Activated CD8-positive, alpha-beta memory T cell treated with anti-CD3 and anti-CD28 coated beads for 4 hours (primary cell): ENCODE measurements around the gene SERHL2.
"Not testable (repeated sequence)": the region's sequence is repeated elsewhere in the genome, so short reads cannot be mapped to it uniquely, and the experiment has no call there.

Experiments
- DNase-seq, 2 donors: peaks; one replicate each; pipeline ENCODE4 v3.0.0-alpha.2; 2020; ENCODE audit warnings: low read depth in 2 of 2

The SERHL2 gene

GRCh38 chr22:42574046-42574445, 20.3 kb downstream of the SERHL2 start:
- not testable (repeated sequence) for DNase-seq

GRCh38 chr22:42574468-42574867, 20.7 kb downstream of the SERHL2 start:
- DNase-seq, result not testable (repeated sequence)

- DNase-seq, result not testable (repeated sequence)
Measured at GRCh38 chr22:42575996-42576574, 22.3 kb downstream of the SERHL2 start.

- not testable (repeated sequence) for DNase-seq
Measured at GRCh38 chr22:42577141-42577540, 23.4 kb downstream of the SERHL2 start.

GRCh38 chr22:42577623-42578240, 24.0 kb downstream of the SERHL2 start:
- DNase-seq, result no peak

- not testable (repeated sequence) for DNase-seq
Measured at GRCh38 chr22:42580040-42580439, 26.3 kb downstream of the SERHL2 start.

- DNase-seq, result not testable (repeated sequence)
Measured at GRCh38 chr22:42581194-42581761, 27.5 kb downstream of the SERHL2 start.

GRCh38 chr22:42581762-42582716, 28.3 kb downstream of the SERHL2 start:
- DNase-seq, result peak; percentile 68 to 69

- DNase-seq, result no peak
Measured at GRCh38 chr22:42582987-42583386, 29.2 kb downstream of the SERHL2 start.

GRCh38 chr22:42584364-42584940, 30.7 kb downstream of the SERHL2 start:
- DNase-seq, result no peak

- DNase-seq, result no peak
Measured at GRCh38 chr22:42585096-42585495, 31.3 kb downstream of the SERHL2 start.

GRCh38 chr22:42586381-42586780, 32.6 kb downstream of the SERHL2 start:
- no peak for DNase-seq

- no peak for DNase-seq
Measured at GRCh38 chr22:42587588-42588175, 33.9 kb downstream of the SERHL2 start.

GRCh38 chr22:42591987-42592386, 38.2 kb downstream of the SERHL2 start:
- no peak for DNase-seq

GRCh38 chr22:42595434-42595833, 41.7 kb downstream of the SERHL2 start:
- DNase-seq, result no peak

- DNase-seq, result no peak
Measured at GRCh38 chr22:42596336-42596735, 42.6 kb downstream of the SERHL2 start.

- DNase-seq, result no peak
Measured at GRCh38 chr22:42596863-42597530, 43.2 kb downstream of the SERHL2 start.

GRCh38 chr22:42601879-42602465, 48.2 kb downstream of the SERHL2 start:
- DNase-seq, result no peak

GRCh38 chr22:42602470-42602869, 48.7 kb downstream of the SERHL2 start:
- DNase-seq, result no peak

- DNase-seq, result no peak
Measured at GRCh38 chr22:42603427-42603826, 49.7 kb downstream of the SERHL2 start.
